ENCODE measurements around the gene ZFYVE19.
"Not testable (repeated sequence)": the region's sequence is repeated elsewhere in the genome, so short reads cannot be mapped to it uniquely, and the experiment has no call there.

Gene ZFYVE19

DNA sequence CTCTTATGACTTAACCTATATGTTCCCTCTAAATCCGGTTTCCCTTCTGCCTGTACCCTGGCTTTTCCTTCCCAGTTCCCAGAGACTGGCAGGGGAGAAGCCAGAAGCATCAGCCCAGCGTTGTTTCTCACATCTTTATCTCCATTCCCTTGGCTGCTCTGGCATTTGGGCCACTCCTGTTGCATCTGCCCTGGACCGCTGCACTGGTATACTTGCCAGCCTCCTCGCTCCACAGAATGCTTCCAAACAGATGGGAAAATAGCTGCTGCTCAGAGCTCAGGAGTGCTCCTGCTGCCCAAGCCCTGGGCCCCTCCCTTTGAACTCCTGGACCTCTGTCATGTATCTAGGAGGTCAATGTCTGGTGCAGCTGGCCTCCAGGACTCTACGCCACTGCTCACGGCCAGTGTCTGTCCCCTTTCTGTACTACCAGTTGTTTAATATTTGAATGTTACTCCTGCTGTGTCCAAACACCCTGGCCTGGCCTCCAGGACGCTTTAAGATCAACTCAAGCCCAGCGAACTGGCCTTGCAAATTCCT lies 43.8 kb downstream of the ZFYVE19 start:
- DNase-seq = no peak

DNA sequence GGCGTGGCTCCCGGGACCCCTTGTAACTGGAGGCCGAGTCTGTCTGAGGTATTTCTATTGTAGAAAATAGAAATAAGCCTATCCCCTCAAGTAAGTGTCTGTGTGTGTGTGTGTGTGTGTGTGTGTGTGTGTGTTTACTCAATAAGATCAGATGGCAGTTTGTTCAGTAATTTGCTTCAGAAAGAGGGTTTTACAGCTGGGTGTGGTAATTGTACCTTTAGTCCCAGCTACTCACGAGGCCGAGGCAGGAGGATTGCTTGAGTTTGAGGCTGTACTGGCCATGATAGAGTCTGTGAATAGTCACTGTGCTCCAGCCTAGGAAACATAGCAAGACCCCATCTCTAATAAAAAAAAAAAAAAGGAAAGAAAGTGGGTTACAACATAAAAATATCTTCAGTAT lies 45.6 kb downstream of the ZFYVE19 start:
- DNase-seq = no peak

DNA sequence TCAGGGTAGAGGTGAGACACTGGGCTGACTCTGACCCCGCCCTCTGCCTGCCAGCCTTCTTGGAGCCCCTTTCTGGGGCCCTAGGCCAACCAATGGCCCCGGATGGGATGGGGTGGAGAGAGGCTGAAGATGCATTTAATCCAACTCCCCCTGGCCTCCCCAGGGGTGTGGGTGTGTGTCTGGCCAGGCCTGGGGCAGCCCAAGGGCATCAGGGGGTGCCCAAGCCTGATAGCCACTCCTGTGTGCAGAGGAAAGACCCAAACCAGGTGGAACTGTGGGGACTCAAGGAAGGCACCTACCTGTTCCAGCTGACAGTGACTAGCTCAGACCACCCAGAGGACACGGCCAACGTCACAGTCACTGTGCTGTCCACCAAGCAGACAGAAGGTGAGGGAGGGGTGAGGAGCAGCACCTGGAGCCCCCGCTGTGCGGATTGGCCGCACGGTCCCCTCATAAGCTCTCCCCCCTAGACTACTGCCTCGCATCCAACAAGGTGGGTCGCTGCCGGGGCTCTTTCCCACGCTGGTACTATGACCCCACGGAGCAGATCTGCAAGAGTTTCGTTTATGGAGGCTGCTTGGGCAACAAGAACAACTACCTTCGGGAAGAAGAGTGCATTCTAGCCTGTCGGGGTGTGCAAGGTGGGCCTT lies 46.5 kb downstream of the ZFYVE19 start:
- no peak for DNase-seq

DNA sequence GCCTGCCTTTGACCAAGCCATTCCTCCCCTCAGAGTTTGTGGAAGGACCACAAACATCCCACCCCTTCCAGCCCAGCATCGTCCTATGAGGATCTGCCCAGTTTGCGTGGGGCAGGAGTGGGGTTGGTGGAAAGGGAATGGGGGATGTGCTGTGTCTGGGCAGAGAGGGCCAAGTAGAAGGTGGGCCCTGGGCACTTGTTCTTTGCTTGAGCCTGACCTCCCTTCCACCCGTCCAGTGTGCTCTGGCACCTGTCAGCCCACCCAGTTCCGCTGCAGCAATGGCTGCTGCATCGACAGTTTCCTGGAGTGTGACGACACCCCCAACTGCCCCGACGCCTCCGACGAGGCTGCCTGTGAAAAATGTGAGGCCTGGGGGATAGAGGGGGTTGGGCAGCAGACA lies 47.3 kb downstream of the ZFYVE19 start:
- DNase-seq = no peak

DNA sequence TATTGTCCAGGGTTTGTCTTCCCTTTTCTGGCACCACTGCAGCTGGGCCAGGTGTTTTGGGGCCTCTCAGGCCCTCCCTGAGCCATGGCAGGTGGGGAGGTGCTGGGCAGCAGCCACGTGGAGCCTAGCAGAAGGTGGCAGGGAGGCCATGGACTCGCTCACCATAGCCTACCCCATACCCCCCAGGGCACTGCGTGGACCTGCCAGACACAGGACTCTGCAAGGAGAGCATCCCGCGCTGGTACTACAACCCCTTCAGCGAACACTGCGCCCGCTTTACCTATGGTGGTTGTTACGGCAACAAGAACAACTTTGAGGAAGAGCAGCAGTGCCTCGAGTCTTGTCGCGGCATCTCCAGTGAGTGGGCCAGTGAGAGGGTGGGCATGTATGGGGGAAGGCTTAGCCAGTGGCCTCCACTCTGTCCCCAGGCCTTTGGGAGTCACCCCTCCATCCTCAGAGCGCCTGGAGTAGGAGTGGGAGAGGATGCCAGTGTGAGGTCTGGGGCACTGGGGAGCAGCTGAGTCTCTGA lies 48.9 kb downstream of the ZFYVE19 start:
- no peak for DNase-seq

DNA sequence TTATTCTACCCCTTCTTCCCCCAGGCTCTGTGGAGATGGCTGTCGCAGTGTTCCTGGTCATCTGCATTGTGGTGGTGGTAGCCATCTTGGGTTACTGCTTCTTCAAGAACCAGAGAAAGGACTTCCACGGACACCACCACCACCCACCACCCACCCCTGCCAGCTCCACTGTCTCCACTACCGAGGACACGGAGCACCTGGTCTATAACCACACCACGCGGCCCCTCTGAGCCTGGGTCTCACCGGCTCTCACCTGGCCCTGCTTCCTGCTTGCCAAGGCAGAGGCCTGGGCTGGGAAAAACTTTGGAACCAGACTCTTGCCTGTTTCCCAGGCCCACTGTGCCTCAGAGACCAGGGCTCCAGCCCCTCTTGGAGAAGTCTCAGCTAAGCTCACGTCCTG lies 49.9 kb downstream of the ZFYVE19 start:
- DNase-seq = no peak

DNA sequence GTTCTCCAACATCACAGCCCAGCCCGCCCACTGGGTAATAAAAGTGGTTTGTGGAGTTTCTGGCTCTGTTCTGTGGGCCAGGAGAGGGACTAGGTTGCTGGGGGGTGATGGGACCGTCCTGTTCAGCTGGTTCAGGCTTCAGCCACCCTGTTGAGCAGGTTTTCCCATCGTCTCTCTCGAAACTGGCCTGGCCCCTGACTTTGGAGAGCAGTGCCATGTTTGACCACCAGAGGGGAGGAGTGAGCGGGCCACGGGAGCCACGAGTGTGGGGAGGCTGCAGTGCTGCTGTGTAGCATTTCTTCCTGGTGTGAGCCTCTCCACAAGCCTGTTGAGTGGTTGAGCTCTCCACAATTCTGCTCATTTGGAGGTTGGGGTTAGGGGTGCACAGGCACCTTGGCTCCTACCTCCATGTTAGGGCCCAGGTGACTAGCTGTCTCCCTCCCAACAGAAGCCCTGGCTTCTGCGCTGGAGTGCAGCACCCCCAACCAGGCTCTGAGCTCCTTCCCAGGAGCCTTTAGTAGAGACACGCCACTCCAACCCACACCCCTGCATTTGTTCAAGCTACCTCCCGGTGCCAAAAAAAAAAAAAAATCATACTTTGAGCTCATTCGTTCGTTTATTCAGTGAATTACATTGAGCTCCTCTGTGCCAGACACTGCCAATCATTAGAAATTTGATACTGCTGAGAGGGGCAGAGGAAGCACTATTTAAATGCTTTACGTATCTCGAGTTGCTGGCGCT lies 50.9 kb downstream of the ZFYVE19 start:
- DNase-seq = peak; percentile 65

DNA sequence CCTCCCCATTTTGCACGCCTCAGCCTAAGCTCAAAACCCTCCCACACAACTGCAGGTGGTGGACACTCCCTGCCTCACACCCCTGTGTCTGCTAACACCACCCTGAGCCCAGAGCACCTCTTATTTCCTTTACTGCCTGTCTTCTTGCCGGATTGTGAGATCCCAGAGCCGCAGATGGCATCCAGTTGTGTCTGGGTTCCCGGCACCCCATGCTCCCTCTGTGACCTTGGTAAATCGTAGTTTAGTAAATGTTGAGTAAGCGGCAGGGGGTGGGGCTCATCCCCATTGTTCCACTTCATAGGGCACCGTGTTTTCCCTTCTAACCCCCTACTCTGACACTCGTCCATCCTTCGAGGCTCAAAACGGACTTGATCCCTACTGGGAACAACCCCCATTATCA lies 51.8 kb downstream of the ZFYVE19 start:
- no peak for DNase-seq

DNA sequence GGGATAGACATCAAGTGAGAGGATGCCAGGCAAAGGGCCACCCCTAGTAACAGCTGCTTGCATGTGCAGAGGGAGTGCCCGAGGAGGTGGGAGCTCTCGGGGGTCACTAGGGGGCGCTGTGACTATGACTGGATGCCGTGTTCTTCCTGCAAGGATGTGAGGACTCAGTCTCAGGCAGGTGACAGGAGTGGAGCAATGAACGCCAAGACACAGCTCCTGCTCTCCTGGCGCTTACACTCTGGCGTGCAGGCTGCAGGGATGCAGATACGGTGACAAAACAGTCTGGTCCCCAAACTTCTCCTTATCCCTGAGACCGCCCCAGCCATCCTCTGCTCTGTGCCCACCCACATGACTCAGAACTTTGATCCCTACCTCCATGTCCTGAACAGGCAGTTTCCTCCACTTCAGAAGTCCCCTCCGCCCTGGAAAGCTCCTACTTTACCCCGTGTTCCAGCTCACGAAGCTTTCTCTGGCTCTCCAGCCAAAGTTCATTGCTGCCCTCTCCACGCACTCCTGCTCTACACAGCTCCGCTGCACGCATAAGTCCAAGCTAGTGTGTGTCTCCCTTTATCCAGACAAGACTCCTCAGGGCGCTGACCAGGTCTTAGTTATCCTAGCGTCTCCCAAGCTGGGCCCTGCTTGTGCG lies 52.4 kb downstream of the ZFYVE19 start:
- DNase-seq = peak; percentile 73

DNA sequence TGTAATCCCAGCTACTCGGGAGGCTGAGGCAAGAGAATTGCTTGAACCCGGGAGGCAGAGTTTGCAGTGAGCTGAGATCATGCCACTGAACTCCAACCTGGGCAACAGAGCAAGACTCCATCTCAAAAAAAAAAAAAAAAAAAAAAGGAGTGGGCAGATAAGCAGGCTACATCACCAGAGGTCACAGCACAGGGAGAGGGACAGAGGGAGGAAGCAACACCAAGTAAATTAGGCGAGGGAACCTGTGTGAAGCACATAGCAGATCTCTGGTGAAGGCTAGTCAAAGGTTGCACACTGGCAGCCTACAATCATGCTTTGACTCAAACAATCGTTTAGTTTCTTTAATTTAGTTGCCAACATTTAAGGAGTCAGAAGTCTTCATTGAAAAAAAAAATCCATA lies 54.3 kb downstream of the ZFYVE19 start:
- not testable (repeated sequence) for DNase-seq

DNA sequence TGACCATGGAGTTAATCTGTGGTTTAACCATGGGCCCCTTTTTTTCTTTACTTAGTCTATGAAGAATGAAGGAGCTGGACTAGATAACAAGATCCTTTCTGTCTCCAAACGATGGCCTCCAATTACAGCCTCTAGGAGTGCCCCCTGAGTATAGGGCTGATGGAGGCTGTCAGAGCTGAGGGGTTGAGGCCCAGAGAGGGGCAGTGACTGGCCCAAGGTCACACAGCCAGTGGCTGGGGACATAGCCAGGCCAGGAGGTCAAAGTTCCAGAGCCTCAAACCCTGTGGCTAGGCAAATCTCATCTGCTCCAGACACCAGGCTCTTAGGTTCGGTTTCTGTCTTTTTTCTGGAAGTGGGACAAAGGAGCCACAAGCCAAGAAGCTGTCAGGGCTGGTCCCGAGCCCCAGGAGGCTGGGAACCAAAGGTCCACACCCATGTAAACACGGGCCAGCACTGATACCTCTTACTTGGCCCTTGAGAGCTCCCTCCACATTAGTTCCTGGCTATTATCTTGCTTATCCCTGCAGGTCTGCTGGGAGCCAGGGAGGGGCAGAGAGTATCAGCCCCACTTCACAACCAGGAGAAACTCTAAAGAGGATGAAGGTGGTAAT lies 56.9 kb downstream of the ZFYVE19 start:
- no peak for DNase-seq

All from inflammatory macrophage treated with lipopolysaccharide for 4 hours (primary cell).